Type B pancreatic cell (in vitro differentiated cells): Measurements from ENCODE around the gene CHEK1. TPM values are rescaled to one million over a fixed set of nuclear protein-coding genes. Genes with fewer than 3 reads are reported as not detected.

Experiments used
- DNase-seq: peaks from one replicate; pipeline ENCODE4 v3.0.0; 2021; ENCODE audit warnings: mixed read lengths; ENCODE audit not compliant: unreplicated experiment; ENCODE audit errors: extremely low spot score
- H3K27ac Mint-ChIP-seq: 2 replicates; pipeline ENCODE4 v1.8.0; 2021; ENCODE audit warnings: mild to moderate bottlenecking, mixed read lengths
- H3K27me3 Mint-ChIP-seq: 2 replicates; pipeline ENCODE4 v1.8.0; 2021; ENCODE audit warnings: mixed read lengths
- H3K36me3 Mint-ChIP-seq: 2 replicates; pipeline ENCODE4 v1.8.0; 2021; ENCODE audit warnings: mixed read lengths
- H3K4me1 Mint-ChIP-seq: one replicate; pipeline ENCODE4 v1.8.0; 2021; ENCODE audit warnings: mixed read lengths; ENCODE audit not compliant: unreplicated experiment
- H3K4me3 Mint-ChIP-seq: 2 replicates; pipeline ENCODE4 v1.8.0; 2021; ENCODE audit warnings: mild to moderate bottlenecking, mixed read lengths
- H3K9me3 Mint-ChIP-seq: 2 replicates; pipeline ENCODE4 v1.8.0; 2021; ENCODE audit warnings: mixed read lengths
- CTCF ChIP-seq: fragments of 200-600 bp; sonication (generic); conservative IDR thresholded peaks from 2 replicates; pipeline ENCODE4 v1.5.0; 2021; ENCODE audit warnings: antibody characterized with exemption, mild to moderate bottlenecking
- total RNA-seq: library from RNA; stranded (reverse); gene quantifications from 2 replicates; pipeline ENCODE4 v1.2.1, GENCODE V29; 2021; ENCODE audit warnings: low replicate concordance

Gene CHEK1
- total RNA-seq, 1 donor from 2014 or later = 54.1 TPM

GRCh38 chr11:125586623-125587022 is 38.3 kb upstream of the CHEK1 start:
- peaks cover 5% of the 10 kb centered on the region for H3K4me1 Mint-ChIP-seq
- H3K9me3 Mint-ChIP-seq = no peaks in the 10 kb centered on the region
- no peak overlapping the region for H3K27ac Mint-ChIP-seq
- DNase-seq = no peak
- no peak overlapping the region for H3K4me3 Mint-ChIP-seq
- no peaks in the 10 kb centered on the region for H3K27me3 Mint-ChIP-seq
- H3K36me3 Mint-ChIP-seq = peaks cover 25% of the 10 kb centered on the region
- no peak for TF ChIP-seq CTCF

- H3K4me1 Mint-ChIP-seq = peaks cover 5% of the 10 kb centered on the region
- H3K36me3 Mint-ChIP-seq = peaks cover 22% of the 10 kb centered on the region
- DNase-seq = no peak
- no peaks in the 10 kb centered on the region for H3K9me3 Mint-ChIP-seq
- no peak for TF ChIP-seq CTCF
- no peak overlapping the region for H3K27ac Mint-ChIP-seq
- H3K4me3 Mint-ChIP-seq = no peak overlapping the region
- H3K27me3 Mint-ChIP-seq = no peaks in the 10 kb centered on the region
Observed at GRCh38 chr11:125587480-125587879, 37.5 kb upstream of the CHEK1 start.

GRCh38 chr11:125588505-125588904 is 36.5 kb upstream of the CHEK1 start:
- peaks cover 14% of the 10 kb centered on the region for H3K36me3 Mint-ChIP-seq
- peak overlapping the region; percentile 22 for H3K4me3 Mint-ChIP-seq
- peak overlapping the region; percentile 40 for H3K27ac Mint-ChIP-seq
- peaks cover 8% of the 10 kb centered on the region for H3K4me1 Mint-ChIP-seq
- DNase-seq = no peak
- no peak for TF ChIP-seq CTCF
- H3K27me3 Mint-ChIP-seq = no peaks in the 10 kb centered on the region
- H3K9me3 Mint-ChIP-seq = no peaks in the 10 kb centered on the region

GRCh38 chr11:125591649-125592304 is 33.2 kb upstream of the CHEK1 start:
- Mint-ChIP-seq H3K27ac (peak overlapping the region; percentile 99), H3K27me3 (no peaks in the 10 kb centered on the region), H3K36me3 (peaks cover 5% of the 10 kb centered on the region), H3K4me3 (peak overlapping the region; percentile 98), H3K4me1 (peaks cover 15% of the 10 kb centered on the region), H3K9me3 (no peaks in the 10 kb centered on the region)
- DNase-seq = no peak
- no peak for TF ChIP-seq CTCF

- Mint-ChIP-seq H3K4me3 (peak within 1 kb of the TSS; percentile 98), H3K4me1 (peaks cover 15% of the 10 kb centered on the region), H3K27me3 (no peaks in the 10 kb centered on the region), H3K9me3 (no peaks in the 10 kb centered on the region), H3K27ac (peak within 1 kb of the TSS; percentile 99), H3K36me3 (peaks cover 7% of the 10 kb centered on the region)
- peak; percentile 97 for DNase-seq
- TF ChIP-seq CTCF = no peak
Observed at GRCh38 chr11:125592305-125593113, 32.5 kb upstream of the CHEK1 start, which contains the start of gene STT3A. TSS of gene STT3A (plus strand) at chr11:125592852. CDS start at chr11:125595916, 3,064 bp downstream.
